Karpas-422 (cell line): Measurements from ENCODE around the gene ARFGAP2. TPM values are rescaled to one million over a fixed set of nuclear protein-coding genes. Genes with fewer than 3 reads are reported as not detected.
"Not testable (repeated sequence)": the region's sequence is repeated elsewhere in the genome, so short reads cannot be mapped to it uniquely, and the experiment has no call there.

Experiments
- DNase-seq: peaks from one replicate; pipeline ENCODE4 v3.0.0-alpha.2; 2015
- H2AFZ ChIP-seq: fragments of 200-600 bp; sonication (generic); 2 replicates; pipeline ENCODE4 v1.6.1; 2014; ENCODE audit warnings: antibody characterized with exemption, low read length, mixed read lengths
- H3K27ac ChIP-seq: fragments of 200-600 bp; sonication (generic); 2 replicates; pipeline ENCODE4 v1.5.1; 2014; ENCODE audit warnings: mild to moderate bottlenecking, low read length, moderate library complexity
- H3K27me3 ChIP-seq: fragments of 200-600 bp; sonication (generic); 2 replicates; pipeline ENCODE4 v1.6.1; 2014; ENCODE audit warnings: low read length, mixed read lengths
- H3K36me3 ChIP-seq: fragments of 200-600 bp; sonication (generic); 2 replicates; pipeline ENCODE4 v1.6.1; 2014; ENCODE audit warnings: low read length, mixed read lengths; ENCODE audit not compliant: insufficient read depth
- H3K4me1 ChIP-seq: fragments of 200-600 bp; sonication (generic); 2 replicates; pipeline ENCODE4 v1.6.1; 2014; ENCODE audit warnings: mild to moderate bottlenecking, low read length, mixed read lengths
- H3K4me2 ChIP-seq: fragments of 200-600 bp; sonication (generic); 2 replicates; pipeline ENCODE4 v1.6.1; 2014; ENCODE audit warnings: low read length, low read depth, mild to moderate bottlenecking; ENCODE audit not compliant: poor library complexity, severe bottlenecking
- H3K4me3 ChIP-seq: fragments of 200-600 bp; sonication (generic); 2 replicates; pipeline ENCODE4 v1.5.1; 2014; ENCODE audit warnings: mild to moderate bottlenecking, antibody characterized with exemption, low read length, mixed read lengths
- H3K79me2 ChIP-seq: fragments of 200-600 bp; sonication (generic); 2 replicates; pipeline ENCODE4 v1.6.1; 2014; ENCODE audit warnings: mild to moderate bottlenecking, low read length, mixed read lengths
- H3K9ac ChIP-seq: fragments of 200-600 bp; sonication (generic); 2 replicates; pipeline ENCODE4 v1.6.0; 2014; ENCODE audit warnings: low read length
- H3K9me2 ChIP-seq: fragments of 200-600 bp; sonication (generic), shearing (Covaris generic); replicated peaks from 2 replicates; pipeline ENCODE4 v1.6.0; 2014; ENCODE audit warnings: mild to moderate bottlenecking, low read length, moderate library complexity; ENCODE audit not compliant: insufficient read depth
- H3K9me3 ChIP-seq: fragments of 300-700, 200-600 bp; sonication (generic); 2 replicates; pipeline ENCODE4 v1.6.1; 2014; ENCODE audit warnings: low read length, mixed read lengths
- H4K20me1 ChIP-seq: fragments of 200-600 bp; sonication (generic); 2 replicates; pipeline ENCODE4 v1.6.1; 2014; ENCODE audit warnings: mild to moderate bottlenecking, antibody characterized with exemption, low read length, low read depth; ENCODE audit not compliant: insufficient read depth
- total RNA-seq: library from RNA; depleted of rRNA; stranded (reverse); fragments of >200 nt; shearing (Covaris generic); gene quantifications from 2 replicates; pipeline ENCODE4 v1.2.3, GENCODE V29; 2014; ENCODE audit warnings: low replicate concordance

Gene ARFGAP2
- total RNA-seq, 1 experiment from 2014 or later: 68.6 TPM

DNA sequence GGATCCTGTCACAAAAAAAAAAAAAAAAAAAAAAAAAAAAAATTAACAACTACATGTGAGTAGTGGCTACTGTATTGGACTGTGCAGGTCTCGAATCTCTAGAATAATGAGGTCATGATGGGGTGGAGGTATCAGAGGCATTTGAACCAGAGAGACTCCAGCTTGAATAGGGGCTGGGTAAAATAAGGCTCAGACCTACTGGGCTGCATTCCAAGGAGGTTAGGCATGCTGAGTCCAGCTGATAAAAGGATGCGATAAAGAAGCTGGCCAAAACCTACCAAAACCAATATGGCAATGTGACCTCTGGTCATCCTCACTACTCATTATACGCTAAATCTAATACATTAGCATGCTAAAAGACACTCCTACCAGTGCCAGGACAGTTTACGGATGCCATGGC is 15.4 kb upstream of the ARFGAP2 start:
- no peak overlapping the region for H2AFZ ChIP-seq
- H3K9me3 ChIP-seq: no peaks in the 10 kb centered on the region
- H3K27ac ChIP-seq: no peak overlapping the region
- no peak for DNase-seq
- H3K4me3 ChIP-seq: no peak overlapping the region
- peaks cover 6% of the 10 kb centered on the region for H3K4me1 ChIP-seq
- no peak overlapping the region for H3K4me2 ChIP-seq
- no peaks in the 10 kb centered on the region for H3K9me2 ChIP-seq
- H3K9ac ChIP-seq: no peak overlapping the region
- H3K27me3 ChIP-seq: no peaks in the 10 kb centered on the region
- no peaks in the 10 kb centered on the region for H3K36me3 ChIP-seq
- H3K79me2 ChIP-seq: no peaks in the 10 kb centered on the region
- no peaks in the 10 kb centered on the region for H4K20me1 ChIP-seq

DNA sequence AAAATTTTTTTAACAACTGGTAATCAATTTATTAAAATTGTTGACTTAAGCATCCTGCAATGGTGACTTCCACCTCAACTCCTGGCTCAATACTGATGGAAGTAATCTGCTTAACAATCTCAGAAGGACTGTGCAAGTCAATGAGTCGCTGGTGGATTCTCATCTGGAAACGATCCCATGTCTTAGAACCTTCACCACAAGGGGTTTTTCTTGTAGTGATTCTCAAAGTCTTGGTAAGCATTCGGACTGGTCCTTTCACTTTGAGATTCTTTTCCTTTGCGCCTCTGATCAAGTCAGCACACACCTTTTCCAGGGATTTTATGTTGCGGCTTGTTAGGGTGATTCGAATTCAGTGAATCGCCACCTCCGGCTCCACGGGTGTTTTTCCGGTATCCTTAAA is 14.5 kb upstream of the ARFGAP2 start:
- H3K9me2 ChIP-seq, H3K27me3 ChIP-seq, H3K4me3 ChIP-seq, H3K79me2 ChIP-seq, DNase-seq, H3K9ac ChIP-seq, H2AFZ ChIP-seq, H3K4me2 ChIP-seq, H3K9me3 ChIP-seq, H3K36me3 ChIP-seq, H4K20me1 ChIP-seq, H3K27ac ChIP-seq: not testable (repeated sequence)
- H3K4me1 ChIP-seq: peaks cover 15% of the 10 kb centered on the region

DNA sequence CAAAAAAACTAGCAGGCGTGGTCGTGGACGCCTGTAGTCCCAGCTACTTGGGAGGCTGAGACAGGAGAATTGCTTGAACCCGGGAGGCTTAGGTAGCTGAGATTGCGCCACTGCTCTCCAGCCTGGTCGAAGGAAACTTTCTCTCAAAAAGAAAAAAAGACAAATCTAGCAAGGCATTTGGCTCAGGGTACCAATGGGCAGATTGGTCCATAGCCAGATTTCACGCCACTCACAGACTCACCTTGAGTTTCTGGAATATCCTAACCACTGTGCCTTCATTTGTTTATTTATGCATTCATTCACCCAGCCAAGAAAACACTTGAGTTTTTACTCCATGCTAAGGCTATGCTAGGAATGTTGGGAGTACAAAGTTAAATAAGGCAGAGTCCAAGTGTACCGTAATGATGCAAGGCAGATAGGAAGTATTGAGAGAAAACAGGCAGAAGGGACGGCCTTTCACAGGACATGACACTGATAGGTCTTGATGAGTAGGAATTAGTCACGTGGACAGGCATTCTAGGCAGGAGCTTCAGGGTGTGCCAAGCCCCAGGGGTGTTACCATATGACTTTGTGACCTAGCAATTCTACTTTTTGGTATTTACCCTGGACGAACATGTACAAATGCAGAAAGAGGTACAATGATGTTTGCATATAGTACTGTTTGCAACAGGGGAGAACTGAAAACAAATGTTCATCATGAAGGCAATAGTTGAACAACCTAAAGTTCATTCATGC is 12.6 kb upstream of the ARFGAP2 start:
- H3K4me3 ChIP-seq: no peak overlapping the region
- H3K9me3 ChIP-seq: no peaks in the 10 kb centered on the region
- H3K79me2 ChIP-seq: no peaks in the 10 kb centered on the region
- no peak overlapping the region for H3K9ac ChIP-seq
- no peak overlapping the region for H3K27ac ChIP-seq
- H3K9me2 ChIP-seq: no peaks in the 10 kb centered on the region
- H2AFZ ChIP-seq: no peak overlapping the region
- H3K4me2 ChIP-seq: no peak overlapping the region
- no peaks in the 10 kb centered on the region for H4K20me1 ChIP-seq
- no peak for DNase-seq
- H3K36me3 ChIP-seq: no peaks in the 10 kb centered on the region
- H3K27me3 ChIP-seq: no peaks in the 10 kb centered on the region
- peaks cover 23% of the 10 kb centered on the region for H3K4me1 ChIP-seq

DNA sequence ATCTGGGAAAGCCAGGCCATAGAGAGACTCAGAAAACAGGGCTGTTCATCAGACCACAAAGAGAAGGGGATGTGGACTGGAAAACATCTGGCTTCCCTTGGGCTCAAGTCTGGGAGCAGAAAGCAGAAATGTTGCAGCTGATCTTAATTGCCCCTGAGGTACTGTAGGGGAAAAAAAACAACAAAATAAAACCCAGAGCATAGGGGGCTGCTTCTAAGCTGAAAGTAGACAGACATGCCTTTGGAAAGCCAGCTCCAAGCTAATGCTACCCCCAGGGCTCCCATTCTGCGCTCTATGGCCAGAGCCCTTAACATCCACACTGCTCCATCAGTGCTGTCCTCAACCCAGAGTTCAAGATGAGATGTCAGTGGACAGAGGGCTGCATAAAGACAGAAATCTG is 11.6 kb upstream of the ARFGAP2 start:
- Histone ChIP-seq H3K4me3 (no peak overlapping the region), H3K27me3 (no peaks in the 10 kb centered on the region), H3K79me2 (no peaks in the 10 kb centered on the region), H3K9me2 (no peaks in the 10 kb centered on the region), H2AFZ (no peak overlapping the region), H3K36me3 (no peaks in the 10 kb centered on the region), H3K9me3 (no peaks in the 10 kb centered on the region), H3K4me2 (no peak overlapping the region), H3K4me1 (peaks cover 23% of the 10 kb centered on the region), H3K27ac (no peak overlapping the region), H4K20me1 (no peaks in the 10 kb centered on the region), H3K9ac (no peak overlapping the region)
- DNase-seq: no peak

DNA sequence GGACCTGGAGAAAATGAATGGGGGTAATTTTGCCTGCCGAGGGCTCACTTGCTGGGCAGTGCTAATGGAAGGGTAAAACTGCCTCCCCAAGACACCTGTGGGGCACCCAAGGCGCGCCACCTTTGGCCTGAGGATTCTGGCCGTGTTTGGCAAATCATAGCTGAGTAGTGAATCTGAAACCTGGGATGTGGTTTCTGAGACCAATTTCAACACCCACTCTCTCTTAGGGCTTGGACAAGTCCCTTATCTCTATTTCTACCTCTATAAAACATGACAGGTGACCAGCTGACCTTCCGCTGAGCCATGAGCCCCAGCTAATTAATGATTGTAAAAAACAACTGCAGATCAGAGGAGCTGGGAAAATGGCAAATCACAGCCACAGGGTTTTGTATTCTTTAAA is 11.0 kb upstream of the ARFGAP2 start:
- H3K4me2 ChIP-seq: peak overlapping the region; percentile 71
- no peaks in the 10 kb centered on the region for H4K20me1 ChIP-seq
- no peaks in the 10 kb centered on the region for H3K9me2 ChIP-seq
- no peak for DNase-seq
- H3K36me3 ChIP-seq: no peaks in the 10 kb centered on the region
- H3K4me3 ChIP-seq: no peak overlapping the region; the same call in 1 of the 2 replicates
- no peaks in the 10 kb centered on the region for H3K79me2 ChIP-seq
- no peaks in the 10 kb centered on the region for H3K9me3 ChIP-seq
- H3K9ac ChIP-seq: peak overlapping the region; percentile 74
- peaks cover 23% of the 10 kb centered on the region for H3K4me1 ChIP-seq
- no peak overlapping the region for H2AFZ ChIP-seq
- H3K27me3 ChIP-seq: no peaks in the 10 kb centered on the region
- H3K27ac ChIP-seq: no peak overlapping the region

DNA sequence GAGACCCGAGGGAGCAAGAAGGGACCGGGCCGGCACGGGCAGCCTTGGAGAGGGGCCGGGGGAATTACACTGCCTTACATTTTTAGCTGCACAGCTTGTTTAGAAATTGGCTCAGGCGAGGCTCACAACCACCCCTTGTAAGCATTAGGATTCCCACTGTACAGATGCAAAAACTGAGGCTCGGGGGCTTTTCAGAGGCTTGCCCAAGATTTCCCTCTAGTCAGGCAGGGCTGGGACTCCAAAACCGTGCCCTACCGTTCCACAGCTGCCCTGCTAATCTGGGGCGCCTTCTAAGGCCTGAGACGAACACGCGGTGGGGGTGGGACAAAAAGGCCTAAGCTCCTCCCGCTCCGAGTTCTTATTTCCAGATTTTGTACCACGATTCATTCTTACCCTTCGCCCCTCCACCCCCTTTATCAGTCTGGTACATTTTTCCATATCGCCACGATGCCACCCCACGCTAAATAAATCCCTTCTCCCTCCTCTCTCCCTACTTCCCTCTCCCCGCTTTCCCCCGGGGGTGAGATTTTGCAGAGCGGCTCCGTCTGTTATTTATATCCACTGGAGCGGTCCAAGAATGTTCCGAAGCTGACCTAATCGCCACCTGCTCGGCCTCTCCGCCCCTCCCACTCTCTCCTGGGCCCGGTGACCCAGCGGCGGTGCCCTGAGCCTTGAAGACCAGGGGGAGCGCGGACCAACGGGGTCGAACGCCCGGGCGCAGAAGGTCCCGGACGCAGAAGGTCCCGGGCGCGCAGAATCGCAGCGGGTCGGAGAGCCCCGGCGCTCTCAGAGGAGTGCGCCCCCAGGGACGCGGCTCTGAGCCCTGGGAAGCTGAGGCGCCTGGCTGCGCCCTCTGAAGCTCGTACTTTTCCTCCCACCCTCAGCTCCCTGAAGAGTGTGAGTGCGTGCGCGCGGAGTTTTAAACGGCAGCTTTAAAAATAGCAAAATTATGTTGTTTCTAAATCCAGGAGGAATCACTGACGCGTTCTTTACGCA is 10.3 kb upstream of the ARFGAP2 start:
- H3K27me3 ChIP-seq: no peaks in the 10 kb centered on the region
- DNase-seq: peak; percentile 85
- H3K79me2 ChIP-seq: no peaks in the 10 kb centered on the region
- no peaks in the 10 kb centered on the region for H4K20me1 ChIP-seq
- peak overlapping the region; percentile 71 for H3K4me2 ChIP-seq
- H3K4me1 ChIP-seq: peaks cover 23% of the 10 kb centered on the region
- peak overlapping the region; percentile 74 for H3K9ac ChIP-seq
- H3K9me2 ChIP-seq: no peaks in the 10 kb centered on the region
- peak overlapping the region; percentile 74 for H2AFZ ChIP-seq
- H3K36me3 ChIP-seq: no peaks in the 10 kb centered on the region
- peak overlapping the region; percentile 61 for H3K4me3 ChIP-seq
- H3K9me3 ChIP-seq: no peaks in the 10 kb centered on the region
- H3K27ac ChIP-seq: no peak overlapping the region

DNA sequence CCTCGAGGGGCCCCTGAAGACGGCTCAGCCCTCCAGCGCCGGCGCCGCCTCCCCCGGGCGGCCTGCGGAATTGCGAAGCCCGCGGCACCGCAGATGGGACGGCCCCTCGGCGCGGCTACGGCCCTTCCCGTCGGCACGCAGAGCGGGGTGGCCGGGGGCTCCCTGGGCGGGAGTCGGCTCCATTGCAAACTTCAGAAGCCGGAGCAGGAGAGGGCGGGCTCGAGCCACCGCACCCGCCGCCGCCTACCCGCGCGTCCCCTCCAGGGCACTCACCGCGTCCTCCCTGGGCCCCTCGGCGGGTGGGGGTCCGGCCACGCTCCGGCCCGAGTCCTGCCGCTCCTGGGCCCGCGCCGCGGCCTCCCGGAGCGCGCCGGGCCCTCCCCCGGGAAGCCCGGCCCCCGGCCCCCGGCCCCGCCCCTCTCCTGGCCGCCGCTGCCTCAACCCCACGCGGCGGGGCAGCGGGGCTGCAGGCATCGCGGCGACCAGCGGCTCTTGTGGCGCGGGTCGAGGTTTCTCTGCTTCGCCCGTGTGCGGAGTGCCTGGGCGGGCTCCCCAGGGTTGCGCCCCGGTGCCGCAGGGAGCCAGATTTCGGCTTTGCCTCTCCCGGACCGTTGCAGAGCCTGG is 9.5 kb upstream of the ARFGAP2 start, which contains the start of gene PACSIN3:
TSS of gene PACSIN3 (minus strand) at position 359 of the 624 bp plus-strand sequence. CDS start 3,707 bp downstream, outside the sequence.
- peak; percentile 59 for DNase-seq
- no peaks in the 10 kb centered on the region for H3K9me3 ChIP-seq
- H3K27ac ChIP-seq: no peak within 1 kb of the TSS
- no peaks in the 10 kb centered on the region for H3K9me2 ChIP-seq
- peaks cover 23% of the 10 kb centered on the region for H3K4me1 ChIP-seq
- no peaks in the 10 kb centered on the region for H3K36me3 ChIP-seq
- H3K9ac ChIP-seq: peak within 1 kb of the TSS; percentile 74
- no peaks in the 10 kb centered on the region for H3K79me2 ChIP-seq
- no peaks in the 10 kb centered on the region for H4K20me1 ChIP-seq
- H3K4me2 ChIP-seq: peak within 1 kb of the TSS; percentile 75
- H2AFZ ChIP-seq: peak within 1 kb of the TSS; percentile 84
- peak within 1 kb of the TSS; percentile 61 for H3K4me3 ChIP-seq
- no peaks in the 10 kb centered on the region for H3K27me3 ChIP-seq
